NCI-H524 treated with DMSO at 0.1 percent for 48 hours (cell line): ENCODE data around the gene CHRD.
"Not testable (repeated sequence)": the region's sequence is repeated elsewhere in the genome, so short reads cannot be mapped to it uniquely, and the experiment has no call there.

ENCODE experiments used
- DNase-seq: peaks from one replicate; lab custom pipeline; 2025; lab: John Stamatoyannopoulos, UW

The CHRD gene

DNA sequence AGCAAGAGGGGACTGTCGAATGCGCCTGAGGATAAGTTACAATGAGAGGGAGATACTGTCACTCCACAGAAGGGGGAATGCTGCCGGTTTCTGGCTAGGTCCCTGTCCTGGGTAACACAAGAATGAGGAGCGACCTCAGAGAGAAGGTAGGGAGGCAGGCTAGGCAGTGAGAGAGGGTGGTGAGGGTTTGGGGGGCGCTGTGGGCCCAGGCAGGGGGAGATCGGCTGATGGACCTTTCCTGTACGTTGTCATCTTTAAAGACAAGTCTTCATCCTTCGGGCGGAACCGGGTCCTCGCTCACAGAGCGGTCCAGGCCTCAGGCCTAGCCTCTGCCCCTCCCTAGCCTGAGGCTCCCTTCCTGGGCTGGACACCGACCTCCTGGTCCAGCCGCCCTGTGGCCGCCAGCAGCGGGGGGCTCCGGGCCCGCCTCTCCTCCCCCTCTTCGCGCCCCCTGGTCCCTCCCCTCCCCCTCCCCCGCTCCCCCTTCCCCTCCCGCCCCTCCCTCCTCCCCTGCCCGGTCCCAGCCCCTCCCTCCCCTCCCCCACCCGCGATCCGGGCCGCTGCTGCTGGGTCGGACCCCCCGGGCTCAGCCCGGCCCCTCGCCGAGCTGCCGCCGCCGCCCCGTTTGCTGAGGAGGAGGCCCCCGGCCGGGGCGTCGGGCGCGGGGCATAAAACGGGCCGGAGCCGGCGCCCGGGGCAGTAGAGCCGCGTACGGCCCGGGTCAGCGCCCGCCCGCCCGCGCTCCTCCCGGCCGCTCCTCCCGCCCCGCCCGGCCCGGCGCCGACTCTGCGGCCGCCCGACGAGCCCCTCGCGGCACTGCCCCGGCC lies at the start of gene CHRD:
Gene CHRD, plus strand, starts transcription at position 697 of the 827 bp plus-strand sequence. CDS start 265 bp downstream, outside the sequence.
- DNase-seq = no peak

DNA sequence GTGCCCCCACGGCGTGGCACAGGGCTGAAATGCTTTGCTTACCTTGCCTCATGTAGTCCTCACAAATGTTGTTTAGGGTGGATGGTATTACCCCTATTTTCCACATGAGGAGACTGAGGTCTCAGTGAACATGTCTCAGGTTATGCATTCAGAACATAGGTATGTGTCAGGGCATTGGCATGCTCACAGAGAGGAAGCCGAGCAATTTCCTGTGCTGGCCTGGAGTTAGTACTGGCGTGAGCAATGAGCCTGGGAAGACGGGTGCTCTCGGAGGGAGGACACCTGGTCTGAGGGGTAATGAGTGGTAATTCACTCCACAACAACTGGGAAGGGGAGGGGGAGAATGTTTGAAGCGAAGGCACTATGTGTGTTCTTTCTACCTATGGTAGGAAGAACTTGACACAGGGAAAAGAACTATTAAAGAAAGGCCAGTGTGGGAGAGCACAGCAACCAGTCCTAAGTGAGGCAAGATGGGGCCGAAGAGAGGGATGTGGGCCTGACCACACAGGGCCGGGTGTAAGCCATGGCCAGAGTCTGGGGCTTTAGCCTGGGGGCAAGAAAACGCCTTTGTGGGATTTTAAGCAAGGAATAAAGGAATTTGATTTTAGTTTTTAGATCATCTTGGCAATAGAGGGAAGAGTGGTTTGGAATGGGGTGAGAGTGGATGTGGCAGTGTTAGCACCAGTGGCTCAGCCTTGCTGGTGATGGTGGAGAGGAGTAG lies 47.3 kb upstream of the CHRD start:
- no peak for DNase-seq

DNA sequence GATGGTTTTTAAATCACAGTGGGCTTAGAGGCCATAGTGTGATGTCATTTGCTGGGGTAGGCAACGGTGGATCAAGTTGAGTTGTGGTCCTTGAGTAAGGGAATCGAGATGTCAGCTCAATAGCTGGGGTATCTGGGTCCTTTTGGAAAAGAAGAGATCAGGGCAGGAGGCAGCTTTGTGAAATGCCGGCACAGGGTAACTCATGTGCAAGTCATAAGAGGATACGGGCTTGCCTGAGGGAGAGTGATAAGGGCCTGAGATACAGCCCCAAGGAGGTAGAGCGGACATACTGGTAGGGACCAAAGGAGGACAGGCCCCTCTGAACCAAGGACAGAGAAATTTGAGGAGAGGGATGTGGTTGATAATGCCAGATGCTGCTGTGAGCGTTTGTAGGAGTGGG lies 46.7 kb upstream of the CHRD start:
- DNase-seq = no peak

DNA sequence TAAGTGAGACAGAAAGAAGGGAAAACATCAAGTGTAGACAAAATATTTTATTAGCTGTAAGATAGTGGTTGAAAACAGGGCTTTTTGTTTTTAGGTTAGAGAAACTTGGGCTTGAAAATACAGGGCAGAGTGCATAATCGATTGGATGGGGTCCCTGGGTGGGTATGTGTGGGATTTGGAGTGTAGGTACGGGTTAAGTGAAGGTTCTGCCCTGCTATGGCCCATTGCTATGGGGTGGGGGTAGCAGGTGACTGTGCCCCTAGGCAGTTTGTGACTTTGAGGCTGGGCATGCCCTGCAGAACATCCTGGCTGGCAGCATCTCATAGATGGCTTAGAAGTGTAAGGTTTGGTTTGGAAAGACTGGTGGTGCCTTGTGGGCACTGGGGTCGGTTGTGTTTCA lies 46.2 kb upstream of the CHRD start:
- DNase-seq = no peak

DNA sequence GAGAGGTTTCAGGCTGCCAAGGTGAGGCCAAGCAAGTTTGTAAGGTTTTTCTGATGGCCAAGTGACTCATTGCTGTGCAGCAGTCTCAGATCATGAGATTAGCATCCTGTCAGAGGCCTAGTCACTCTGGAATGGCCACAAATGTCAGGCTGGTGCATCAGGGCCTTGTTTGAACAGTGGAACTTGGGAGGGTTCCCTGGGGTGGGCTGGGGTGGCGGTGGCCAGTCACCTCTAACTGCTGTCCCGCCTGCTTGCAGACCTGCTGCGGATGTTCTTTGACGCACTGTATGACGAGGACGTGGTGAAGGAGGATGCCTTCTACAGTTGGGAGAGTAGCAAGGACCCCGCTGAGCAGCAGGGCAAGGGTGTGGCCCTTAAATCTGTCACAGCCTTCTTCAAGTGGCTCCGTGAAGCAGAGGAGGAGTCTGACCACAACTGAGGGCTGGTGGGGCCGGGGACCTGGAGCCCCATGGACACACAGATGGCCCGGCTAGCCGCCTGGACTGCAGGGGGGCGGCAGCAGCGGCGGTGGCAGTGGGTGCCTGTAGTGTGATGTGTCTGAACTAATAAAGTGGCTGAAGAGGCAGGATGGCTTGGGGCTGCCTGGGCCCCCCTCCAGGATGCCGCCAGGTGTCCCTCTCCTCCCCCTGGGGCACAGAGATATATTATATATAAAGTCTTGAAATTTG lies 45.2 kb upstream of the CHRD start:
- DNase-seq = no peak

DNA sequence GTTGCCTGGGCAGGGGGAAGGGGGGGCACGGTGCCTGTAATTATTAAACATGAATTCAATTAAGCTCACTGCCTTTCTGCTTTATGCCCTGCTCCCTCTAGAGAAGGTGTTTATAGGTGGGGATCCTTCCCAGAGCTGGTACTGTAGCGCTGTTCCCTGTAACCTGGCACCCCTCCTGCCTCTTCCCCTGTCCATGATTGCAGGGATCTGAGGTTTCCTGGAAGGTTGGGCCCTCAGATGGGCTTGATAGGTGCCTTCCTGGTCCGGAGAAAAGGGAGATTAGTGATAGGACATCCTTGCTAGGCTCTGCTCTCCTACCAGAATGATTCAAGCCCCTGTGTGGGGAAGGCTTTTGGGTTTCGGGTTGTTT lies 44.6 kb upstream of the CHRD start:
- DNase-seq = no peak

DNA sequence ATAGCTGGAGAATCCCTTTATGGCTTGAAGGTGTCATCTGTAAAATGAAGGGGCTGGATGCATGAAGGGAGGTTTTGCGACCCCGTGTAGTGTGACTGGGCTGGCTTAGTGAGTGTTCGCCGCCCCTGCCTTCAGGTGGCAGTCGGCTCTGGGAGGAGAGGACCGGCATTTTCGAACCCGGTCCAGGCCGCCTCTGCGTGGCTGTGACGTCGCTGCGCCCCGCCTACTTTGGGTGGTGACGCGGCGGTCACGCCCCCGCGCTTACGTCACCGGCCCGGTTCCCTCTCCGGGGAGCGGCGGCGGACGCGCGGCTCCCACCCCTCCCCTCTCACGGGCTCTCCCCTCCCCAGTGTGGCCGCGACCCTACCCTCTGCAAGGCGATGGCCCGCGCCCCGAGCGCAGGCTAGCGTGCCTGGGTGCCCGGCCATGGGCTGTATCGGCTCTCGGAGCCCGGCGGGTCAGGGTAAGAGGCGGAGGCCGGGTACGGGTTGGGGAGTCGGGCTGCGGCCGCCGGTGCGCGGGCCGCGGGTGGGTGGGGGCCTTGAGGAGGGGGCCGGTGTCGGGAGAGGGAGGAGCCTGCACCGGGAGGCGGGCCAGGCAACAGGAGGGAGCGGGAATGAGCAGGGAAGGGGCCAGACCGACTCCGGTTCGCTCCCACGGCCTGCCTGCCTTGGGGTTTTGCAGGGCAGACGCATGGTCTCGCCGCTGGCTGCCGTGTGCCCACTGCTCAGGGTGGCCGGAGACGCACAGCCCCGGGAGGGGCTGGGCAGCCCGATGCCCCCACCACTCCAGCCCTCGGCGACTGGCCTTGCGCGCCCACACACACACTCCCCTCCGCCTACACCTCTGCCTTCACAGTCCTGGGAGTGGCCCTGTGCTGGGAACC lies 44.0 kb upstream of the CHRD start:
- DNase-seq = peak; percentile 22

DNA sequence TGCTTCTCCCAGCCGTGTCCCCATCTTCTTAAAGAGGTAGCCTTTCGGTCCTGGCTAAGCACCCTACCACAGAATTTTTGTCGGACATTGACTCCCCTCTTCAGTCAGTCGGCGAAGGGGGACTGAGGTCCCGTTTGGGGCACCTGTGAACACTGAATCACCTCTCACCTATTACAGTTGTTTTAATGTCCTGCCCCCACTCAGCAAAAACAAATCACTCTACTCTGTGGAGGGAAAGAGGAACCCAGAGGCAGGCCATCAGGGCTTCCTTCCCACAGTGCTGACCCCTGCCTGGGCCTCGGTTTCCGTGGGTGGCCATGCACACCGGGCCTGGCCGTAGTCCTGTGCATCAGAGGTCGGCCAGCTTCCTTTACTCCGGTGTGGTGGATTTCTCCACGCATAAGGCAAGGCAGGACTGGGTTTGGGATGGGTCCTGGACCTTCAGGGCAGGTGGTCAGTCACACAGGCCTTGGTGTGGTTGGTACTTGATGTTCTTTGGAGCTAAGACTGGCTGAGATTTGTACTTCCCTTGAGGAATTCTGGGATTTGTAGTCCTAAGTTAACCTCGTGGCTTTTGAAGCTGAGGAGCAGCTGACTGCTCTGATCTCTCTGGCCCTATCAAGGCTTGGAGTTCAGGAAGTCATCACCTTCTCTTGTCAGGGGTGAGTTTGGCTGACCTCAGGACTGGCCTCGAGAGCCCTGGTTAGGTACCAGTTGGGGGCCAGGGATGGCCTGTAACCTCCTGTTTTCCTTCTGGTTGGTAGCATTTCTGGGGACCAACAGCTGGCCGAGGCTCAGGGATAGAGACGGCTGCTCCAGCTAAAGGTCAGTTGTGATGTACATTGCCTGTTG lies 43.1 kb upstream of the CHRD start:
- DNase-seq = no peak

DNA sequence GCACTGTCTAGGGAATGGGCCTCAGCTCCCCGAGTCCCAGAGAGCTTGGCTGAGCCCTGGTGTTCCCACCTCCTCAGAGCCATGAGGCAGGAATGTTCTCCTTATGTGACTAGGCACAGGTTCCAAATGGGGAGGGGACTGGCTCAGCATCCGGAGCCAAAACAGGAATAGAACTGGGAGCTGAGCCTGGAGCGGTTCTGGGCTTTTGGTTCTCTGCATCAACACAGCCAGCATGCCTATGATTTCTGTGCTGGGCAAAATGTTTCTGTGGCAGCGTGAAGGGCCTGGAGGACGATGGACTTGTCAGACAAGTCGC lies 42.5 kb upstream of the CHRD start, which contains the start of gene FAM131A:
Gene FAM131A, plus strand, starts transcription at position 202 of the 316 bp plus-strand sequence. Its CDS starts 31 bp downstream, at position 233.
- no peak for DNase-seq

DNA sequence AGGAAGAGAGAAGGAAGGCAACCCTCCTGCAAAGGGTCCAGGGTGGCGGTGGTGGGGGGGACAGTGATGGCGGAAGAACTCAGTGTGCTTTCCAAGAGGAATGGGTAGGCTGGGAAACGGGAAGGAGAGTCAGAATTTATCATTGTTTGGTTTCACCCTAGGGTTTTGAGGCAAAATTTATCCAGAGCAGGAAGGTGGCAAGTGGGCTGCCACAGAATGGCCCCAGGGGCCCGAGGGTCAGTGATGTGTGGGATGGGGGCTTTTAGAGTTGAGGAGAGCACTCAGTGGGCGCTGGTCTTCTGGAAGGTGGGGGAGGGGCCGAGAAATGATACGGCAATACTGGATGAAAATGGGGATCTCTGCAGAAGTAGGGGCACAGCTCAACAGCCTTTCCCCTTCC lies 41.9 kb upstream of the CHRD start:
- DNase-seq = no peak

DNA sequence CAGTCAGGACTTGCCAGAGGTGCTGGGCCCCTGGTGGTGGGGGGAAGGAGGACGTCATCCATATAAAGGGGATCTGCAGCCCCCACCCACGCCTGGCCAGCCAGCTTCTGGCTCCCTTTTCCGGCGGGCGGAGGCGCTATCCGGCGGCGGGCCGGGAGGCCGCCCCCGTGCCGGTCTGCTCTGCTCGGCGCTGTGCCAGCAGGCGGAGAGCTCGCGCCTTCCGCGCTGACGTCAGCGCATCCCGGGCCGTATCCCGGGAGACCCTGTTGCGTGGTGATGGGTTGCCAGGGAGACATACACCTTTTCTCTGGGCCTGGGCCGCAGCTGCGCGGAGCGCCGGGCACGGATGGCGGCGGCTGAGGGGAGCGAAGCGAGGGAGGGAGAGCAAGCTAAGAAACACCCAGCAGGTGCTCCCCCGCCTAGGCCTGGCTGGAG lies 41.3 kb upstream of the CHRD start:
- DNase-seq = peak; percentile 42

DNA sequence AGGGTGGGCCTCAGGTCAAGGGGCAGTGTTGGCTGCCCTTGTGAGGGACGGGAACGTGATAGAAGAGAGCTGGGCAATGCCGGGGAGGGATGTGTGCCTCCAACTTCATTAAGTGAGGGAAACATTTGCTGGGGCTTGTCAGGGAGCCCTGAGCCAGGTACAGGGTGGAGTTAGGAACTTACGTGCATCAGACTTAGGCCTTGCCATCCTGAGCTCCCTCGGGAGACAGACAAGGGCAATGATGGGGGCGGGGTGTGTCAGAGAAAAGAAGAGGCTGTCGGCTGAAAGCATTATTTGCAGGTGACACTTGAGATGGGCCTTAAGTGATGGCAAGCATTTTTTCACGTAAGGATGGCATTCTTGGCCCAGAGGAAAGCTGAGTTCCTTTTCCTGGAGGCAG lies 40.9 kb upstream of the CHRD start:
- no peak for DNase-seq

DNA sequence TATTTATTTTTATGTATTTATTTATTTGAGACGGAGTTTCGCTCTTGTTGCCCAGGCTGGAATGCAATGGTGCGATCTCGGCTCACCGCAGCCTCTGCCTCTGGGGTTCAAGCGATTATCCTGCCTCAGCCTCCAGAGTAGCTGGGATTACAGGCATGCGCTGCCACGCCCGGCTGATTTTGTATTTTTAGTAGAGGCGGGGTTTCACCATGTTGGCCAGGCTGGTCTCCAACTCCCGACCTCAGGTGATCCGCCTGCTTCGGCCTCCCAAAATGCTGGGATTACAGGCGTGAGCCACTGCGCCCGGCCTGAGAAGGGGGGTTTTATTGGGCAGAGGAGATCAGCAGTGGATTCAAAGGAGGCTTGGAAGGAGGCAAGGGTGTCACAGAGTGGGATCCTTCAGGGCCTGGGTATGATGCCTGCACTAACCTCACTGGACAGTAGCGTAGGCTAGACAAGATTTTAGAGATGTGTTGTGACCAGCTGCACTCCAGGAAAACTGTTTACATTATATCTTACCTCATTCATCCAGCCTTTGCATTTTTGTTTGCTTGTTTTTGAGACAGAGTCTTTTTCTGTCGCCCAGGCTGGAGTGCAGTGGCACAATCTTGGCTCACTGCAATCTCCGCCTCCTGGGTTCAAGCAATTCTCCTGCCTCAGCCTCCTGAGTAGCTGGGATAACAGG lies 40.3 kb upstream of the CHRD start:
- not testable (repeated sequence) for DNase-seq

DNA sequence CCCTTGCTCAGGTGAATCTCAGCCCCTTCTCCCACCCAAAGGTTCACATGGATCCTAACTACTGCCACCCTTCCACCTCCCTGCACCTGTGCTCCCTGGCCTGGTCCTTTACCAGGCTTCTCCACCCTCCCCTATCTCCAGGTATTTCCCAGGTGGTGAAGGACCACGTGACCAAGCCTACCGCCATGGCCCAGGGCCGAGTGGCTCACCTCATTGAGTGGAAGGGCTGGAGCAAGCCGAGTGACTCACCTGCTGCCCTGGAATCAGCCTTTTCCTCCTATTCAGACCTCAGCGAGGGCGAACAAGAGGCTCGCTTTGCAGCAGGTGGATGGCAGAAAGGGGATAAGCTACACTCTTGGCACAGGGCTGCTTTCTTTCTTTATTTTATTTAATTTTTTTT lies 37.9 kb upstream of the CHRD start:
- DNase-seq = no peak

DNA sequence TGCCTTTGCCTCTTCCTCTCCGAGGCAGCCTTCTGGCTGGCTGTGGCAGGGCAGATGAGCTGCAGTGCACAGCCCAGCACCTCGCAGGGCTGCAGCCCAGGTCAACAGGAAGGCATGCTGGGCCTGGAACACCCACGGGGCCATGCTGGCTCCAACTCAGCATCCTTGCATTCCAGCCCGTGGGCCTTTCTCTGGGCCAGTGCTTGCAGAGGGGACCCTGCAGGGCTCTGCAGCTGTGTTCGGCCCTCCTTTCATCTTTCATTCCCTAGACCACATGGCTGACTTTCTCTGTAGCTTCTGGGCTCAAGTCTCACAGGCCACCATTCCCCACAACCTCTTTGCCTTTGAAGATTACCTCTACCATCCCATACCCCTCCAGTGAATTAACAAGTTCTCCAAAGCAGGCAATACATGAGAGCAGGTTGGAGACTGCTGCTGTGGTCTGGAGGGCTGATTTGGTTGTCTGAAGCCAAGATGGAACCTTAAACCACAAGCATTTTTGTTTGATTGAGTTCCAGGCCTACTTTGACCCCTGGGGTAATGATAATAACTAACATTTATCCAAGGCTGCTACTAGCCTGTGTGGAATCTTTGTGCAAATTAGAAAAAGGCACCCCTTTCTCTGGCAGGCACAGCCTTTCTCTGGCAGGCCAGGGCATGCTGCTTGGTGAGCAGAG lies 36.5 kb upstream of the CHRD start:
- DNase-seq = no peak

DNA sequence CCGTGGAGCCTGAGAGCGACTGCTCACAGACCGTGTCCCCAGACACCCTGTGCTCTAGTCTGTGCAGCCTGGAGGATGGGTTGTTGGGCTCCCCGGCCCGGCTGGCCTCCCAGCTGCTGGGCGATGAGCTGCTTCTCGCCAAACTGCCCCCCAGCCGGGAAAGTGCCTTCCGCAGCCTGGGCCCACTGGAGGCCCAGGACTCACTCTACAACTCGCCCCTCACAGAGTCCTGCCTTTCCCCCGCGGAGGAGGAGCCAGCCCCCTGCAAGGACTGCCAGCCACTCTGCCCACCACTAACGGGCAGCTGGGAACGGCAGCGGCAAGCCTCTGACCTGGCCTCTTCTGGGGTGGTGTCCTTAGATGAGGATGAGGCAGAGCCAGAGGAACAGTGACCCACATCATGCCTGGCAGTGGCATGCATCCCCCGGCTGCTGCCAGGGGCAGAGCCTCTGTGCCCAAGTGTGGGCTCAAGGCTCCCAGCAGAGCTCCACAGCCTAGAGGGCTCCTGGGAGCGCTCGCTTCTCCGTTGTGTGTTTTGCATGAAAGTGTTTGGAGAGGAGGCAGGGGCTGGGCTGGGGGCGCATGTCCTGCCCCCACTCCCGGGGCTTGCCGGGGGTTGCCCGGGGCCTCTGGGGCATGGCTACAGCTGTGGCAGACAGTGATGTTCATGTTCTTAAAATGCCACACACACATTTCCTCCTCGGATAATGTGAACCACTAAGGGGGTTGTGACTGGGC lies 35.1 kb upstream of the CHRD start:
- no peak for DNase-seq

DNA sequence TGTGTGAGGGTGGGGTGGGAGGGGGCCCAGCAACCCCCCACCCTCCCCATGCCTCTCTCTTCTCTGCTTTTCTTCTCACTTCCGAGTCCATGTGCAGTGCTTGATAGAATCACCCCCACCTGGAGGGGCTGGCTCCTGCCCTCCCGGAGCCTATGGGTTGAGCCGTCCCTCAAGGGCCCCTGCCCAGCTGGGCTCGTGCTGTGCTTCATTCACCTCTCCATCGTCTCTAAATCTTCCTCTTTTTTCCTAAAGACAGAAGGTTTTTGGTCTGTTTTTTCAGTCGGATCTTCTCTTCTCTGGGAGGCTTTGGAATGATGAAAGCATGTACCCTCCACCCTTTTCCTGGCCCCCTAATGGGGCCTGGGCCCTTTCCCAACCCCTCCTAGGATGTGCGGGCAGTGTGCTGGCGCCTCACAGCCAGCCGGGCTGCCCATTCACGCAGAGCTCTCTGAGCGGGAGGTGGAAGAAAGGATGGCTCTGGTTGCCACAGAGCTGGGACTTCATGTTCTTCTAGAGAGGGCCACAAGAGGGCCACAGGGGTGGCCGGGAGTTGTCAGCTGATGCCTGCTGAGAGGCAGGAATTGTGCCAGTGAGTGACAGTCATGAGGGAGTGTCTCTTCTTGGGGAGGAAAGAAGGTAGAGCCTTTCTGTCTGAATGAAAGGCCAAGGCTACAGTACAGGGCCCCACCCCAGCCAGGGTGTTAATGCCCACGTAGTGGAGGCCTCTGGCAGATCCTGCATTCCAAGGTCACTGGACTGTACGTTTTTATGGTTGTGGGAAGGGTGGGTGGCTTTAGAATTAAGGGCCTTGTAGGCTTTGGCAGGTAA lies 34.3 kb upstream of the CHRD start:
- no peak for DNase-seq
